HepG2 (cell line): ENCODE measurements around the gene NRL. TPM values are rescaled to one million over a fixed set of nuclear protein-coding genes. Genes with fewer than 3 reads are reported as not detected.

Experiments
- KLF12 ChIP-seq: sonication (generic); formaldehyde crosslinking; IDR thresholded peaks from 2 replicates; pipeline ENCODE4 v1.4.0; 2020; ENCODE audit warnings: missing genetic modification reagents, borderline replicate concordance
- MAFF ChIP-seq: IDR thresholded peaks from 2 replicates; pipeline ENCODE4 v1.6.1; 2011; ENCODE audit warnings: low read depth, low read length, improper control_type of control experiment
- MXI1 ChIP-seq: IDR thresholded peaks from 3 replicates; pipeline ENCODE4 v1.6.1; 2012; ENCODE audit warnings: low read depth, low read length, inconsistent platforms, borderline replicate concordance
- RBAK ChIP-seq: sonication (generic); formaldehyde crosslinking; IDR thresholded peaks from 2 replicates; pipeline ENCODE4 v1.5.1; 2020; ENCODE audit warnings: mild to moderate bottlenecking, missing genetic modification reagents
- ZBTB4 ChIP-seq: sonication (generic); formaldehyde crosslinking; IDR thresholded peaks from 2 replicates; pipeline ENCODE4 v1.4.0; 2020; ENCODE audit warnings: missing genetic modification reagents, mild to moderate bottlenecking, borderline replicate concordance
- ZNF253 ChIP-seq: sonication (generic); formaldehyde crosslinking; IDR thresholded peaks from 2 replicates; pipeline ENCODE4 v1.8.0; 2022; ENCODE audit warnings: mild to moderate bottlenecking, missing genetic modification reagents, borderline replicate concordance
- polyA plus RNA-seq, 8 experiments: library from polyadenylated mRNA; depleted of rRNA in 3 of 8; stranded (reverse) in 7 of 8; unstranded in 1 of 8; fragments of >200 nt; fragmentation: Illumina TruSeq in 4 of 8; extraction: Trizol in 4 of 8; gene quantifications; 2 replicates each; pipeline versions ENCODE4 v1.2.1 to v1.2.3, GENCODE V29; 2011 to 2016; ENCODE audit warnings: low read depth in 4 of 8, missing spikeins in 1 of 8, mixed read lengths in 1 of 8; ENCODE audit not compliant: insufficient read depth in 1 of 8
- total RNA-seq, 5 experiments: library from RNA; depleted of rRNA; stranded (reverse); fragments of >200 nt; fragmentation: Illumina TruSeq; extraction: Trizol; gene quantifications; 2 replicates each; pipeline ENCODE4 v1.2.3, GENCODE V29; 2016; ENCODE audit warnings: low read depth in 1 of 5
- TF ChIP-seq, protein P1 (sequence below): sonication (generic); formaldehyde crosslinking; IDR thresholded peaks from 2 replicates; pipeline ENCODE4 v1.5.1; 2020; ENCODE audit warnings: mild to moderate bottlenecking, missing genetic modification reagents, moderate library complexity
- TF ChIP-seq, protein P2 (sequence below): IDR thresholded peaks from 2 replicates; pipeline ENCODE4 v1.6.1; 2016; ENCODE audit warnings: missing genetic modification reagents, missing compliant biosample characterization

NRL gene
- total and polyA plus RNA-seq, 2 of the 13 experiments (the other 11 are each of a cell fraction or from before 2014, with no cell fraction given) = 2.5 to 4.7 TPM

GRCh38 chr14:24072436-24072835, 42.3 kb downstream of the NRL start (continued):
- TF ChIP-seq ZBTB4 (CRISPR knock-in tag) = no peak
- no peak for TF ChIP-seq KLF12
- TF ChIP-seq, protein P1, sequence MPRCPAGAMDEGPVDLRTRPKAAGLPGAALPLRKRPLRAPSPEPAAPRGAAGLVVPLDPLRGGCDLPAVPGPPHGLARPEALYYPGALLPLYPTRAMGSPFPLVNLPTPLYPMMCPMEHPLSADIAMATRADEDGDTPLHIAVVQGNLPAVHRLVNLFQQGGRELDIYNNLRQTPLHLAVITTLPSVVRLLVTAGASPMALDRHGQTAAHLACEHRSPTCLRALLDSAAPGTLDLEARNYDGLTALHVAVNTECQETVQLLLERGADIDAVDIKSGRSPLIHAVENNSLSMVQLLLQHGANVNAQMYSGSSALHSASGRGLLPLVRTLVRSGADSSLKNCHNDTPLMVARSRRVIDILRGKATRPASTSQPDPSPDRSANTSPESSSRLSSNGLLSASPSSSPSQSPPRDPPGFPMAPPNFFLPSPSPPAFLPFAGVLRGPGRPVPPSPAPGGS (CRISPR knock-in tag) = no peak
- no peak for TF ChIP-seq MXI1
- peak; percentile 70 for TF ChIP-seq MAFF
- TF ChIP-seq RBAK (CRISPR knock-in tag) = peak; percentile 26; the same call in 1 of the 2 replicates
- TF ChIP-seq, protein P2, sequence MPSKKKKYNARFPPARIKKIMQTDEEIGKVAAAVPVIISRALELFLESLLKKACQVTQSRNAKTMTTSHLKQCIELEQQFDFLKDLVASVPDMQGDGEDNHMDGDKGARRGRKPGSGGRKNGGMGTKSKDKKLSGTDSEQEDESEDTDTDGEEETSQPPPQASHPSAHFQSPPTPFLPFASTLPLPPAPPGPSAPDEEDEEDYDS (CRISPR knock-in tag) = no peak
- peak; percentile 66; the same call in 1 of the 2 replicates for TF ChIP-seq ZNF253 (CRISPR knock-in tag)
- TF ChIP-seq, all 625 proteins: peak for 5
